HG03460 (cell line): Measurements from ENCODE around the gene POLR3H.
A peak's percentile ranks its signal among the peaks of the same experiment; 100 is the strongest.
"Not testable (repeated sequence)": the region's sequence is repeated elsewhere in the genome, so short reads cannot be mapped to it uniquely, and the experiment has no call there.

Experiments
- ATAC-seq: cut with Tn5 transposase; IDR thresholded peaks from one replicate; pipeline ENCODE4 v1.9.1; 2021; ENCODE audit not compliant: unreplicated experiment

Gene POLR3H, protein sequence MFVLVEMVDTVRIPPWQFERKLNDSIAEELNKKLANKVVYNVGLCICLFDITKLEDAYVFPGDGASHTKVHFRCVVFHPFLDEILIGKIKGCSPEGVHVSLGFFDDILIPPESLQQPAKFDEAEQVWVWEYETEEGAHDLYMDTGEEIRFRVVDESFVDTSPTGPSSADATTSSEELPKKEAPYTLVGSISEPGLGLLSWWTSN

DNA sequence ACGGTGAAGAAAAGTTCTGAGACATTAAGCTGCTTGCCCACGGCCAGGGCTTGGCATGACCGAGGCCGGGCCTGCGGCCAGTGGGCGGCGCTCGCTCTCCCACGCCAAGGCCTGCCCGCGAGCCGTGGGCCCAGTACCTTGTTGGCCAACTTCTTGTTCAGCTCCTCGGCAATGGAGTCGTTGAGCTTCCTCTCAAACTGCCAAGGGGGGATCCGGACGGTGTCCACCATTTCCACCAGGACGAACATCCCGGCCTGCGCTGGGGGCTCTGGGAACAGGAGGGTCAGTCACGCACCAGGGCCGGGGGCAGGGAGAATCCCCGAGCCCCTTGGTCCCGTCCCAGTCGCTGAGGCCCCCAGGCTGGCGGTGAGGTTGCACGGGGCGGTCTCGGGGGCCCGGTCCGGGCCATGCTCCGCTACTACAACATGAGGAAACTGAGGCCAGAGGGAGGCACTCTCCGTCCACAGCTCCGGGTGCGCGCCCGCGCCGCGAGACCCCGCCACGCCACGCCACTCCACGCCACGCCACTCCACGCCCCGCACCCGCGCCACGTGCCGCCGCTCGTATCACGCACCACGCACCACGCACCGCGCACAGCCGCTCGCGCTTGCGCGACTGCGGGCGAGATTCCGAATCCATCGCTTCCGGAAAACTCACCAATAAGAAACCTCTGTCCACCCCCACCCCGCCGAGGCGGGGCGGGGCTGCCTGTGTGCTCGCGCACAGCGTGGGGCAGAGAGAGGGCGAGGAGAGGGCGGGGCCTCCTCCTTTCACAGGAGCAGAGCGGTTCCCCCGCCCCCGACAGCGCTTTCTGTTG is at the start of gene POLR3H:
Gene POLR3H, minus strand, starts transcription at position 617 of the 817 bp plus-strand sequence. Its CDS starts 369 bp downstream, at position 248.
- ATAC-seq = peak; percentile 93

- ATAC-seq = not testable (repeated sequence)
These were observed 49.2 kb upstream of the POLR3H start for GRCh38 chr22:41593336-41593960.

DNA sequence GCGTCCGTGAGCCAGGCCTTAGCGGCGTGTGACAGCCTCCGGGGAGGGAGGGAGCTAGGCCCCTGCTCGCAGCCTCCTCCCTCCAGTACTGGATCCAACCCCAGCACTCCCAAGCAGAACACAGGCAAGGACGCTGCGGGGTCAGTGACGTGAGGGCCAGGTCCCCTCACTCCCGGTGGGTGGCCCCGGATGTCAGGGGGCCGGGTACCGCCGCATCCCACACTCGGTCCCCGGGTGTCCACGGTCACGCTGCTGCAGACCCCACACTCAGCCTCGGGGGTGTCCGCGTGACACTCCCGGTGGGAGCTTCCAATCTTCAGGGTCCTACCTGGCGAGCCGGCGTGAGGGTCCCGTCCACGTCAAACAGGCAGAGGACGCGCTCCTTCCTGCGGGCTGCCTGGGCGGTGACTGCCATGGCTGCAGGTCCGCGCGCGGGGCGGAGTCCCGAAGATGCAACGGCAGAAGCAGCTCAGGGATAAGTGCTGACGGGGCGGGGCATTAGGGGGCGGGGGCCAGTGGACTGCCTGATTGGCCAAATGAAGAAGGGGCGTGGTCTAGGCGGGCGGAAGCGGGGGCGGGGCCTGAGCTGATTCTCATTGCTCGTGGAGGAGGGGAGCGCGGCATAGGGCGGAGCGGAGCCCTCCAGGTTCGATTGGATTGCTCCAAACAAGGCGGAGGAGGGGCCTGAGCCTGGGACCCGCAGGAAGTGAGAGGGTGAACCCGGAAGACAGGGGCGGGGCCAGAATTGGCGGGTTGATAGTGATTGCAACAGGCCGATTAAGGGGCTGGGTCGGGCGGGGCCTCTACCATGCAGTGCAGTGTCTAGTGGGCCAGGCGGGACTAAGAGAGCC is 45.3 kb upstream of the POLR3H start, which contains the start of gene PMM1:
Gene PMM1, minus strand, starts transcription at position 450 of the 851 bp plus-strand sequence. Its CDS starts 35 bp downstream, at position 415.
- ATAC-seq = peak; percentile 94

GRCh38 chr22:41587347-41587723 is 43.1 kb upstream of the POLR3H start:
- ATAC-seq = no peak

DNA sequence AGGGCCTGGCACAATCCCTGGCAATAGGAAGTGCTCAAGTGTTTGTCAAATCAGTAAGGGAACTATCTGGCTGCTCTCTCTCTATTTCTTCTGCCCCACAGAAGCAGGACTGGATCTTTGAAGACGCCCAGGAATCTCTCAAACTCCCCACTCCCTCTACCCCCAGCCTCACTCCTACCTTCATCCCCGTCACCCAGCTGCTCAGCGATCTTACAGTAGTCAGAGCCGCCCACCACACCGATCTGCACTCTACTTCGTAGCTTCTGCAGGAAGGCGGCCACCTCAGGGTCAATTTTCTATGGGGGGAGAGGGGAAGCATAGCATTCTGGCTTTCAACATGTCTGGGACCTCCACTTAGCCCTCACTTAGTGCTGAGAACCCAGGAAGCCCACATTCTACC is 41.6 kb upstream of the POLR3H start:
- no peak for ATAC-seq

GRCh38 chr22:41584881-41585280 is 40.6 kb upstream of the POLR3H start:
- no peak for ATAC-seq

- no peak for ATAC-seq
These were observed 38.4 kb upstream of the POLR3H start for GRCh38 chr22:41582694-41583093.

DNA sequence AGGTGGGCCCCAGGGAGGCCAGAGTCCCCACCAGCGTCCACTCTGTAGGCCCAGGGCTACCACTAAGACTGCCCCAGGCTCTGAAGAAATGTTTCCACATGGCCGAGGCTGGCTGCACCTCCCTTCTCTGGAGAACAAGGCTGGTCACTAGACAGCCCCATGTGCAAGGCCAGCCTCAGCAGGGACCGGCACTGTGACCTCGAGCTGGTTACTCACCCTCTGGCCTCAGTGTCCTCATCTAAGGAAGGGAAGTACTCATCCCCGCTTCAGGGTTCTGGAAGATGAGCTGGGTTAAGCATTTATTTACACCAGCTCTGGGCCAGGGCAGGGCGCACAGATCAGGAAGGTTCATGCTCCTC is 35.7 kb upstream of the POLR3H start:
- ATAC-seq = no peak

- no peak for ATAC-seq
These were observed 35.2 kb upstream of the POLR3H start for GRCh38 chr22:41579297-41579996.

- ATAC-seq = no peak
These were observed 34.5 kb upstream of the POLR3H start for GRCh38 chr22:41578818-41579217.

GRCh38 chr22:41578114-41578513 is 33.8 kb upstream of the POLR3H start:
- ATAC-seq = no peak

- ATAC-seq = no peak
These were observed 32.6 kb upstream of the POLR3H start for GRCh38 chr22:41576877-41577276.

GRCh38 chr22:41575533-41575932 is 31.3 kb upstream of the POLR3H start:
- no peak for ATAC-seq

DNA sequence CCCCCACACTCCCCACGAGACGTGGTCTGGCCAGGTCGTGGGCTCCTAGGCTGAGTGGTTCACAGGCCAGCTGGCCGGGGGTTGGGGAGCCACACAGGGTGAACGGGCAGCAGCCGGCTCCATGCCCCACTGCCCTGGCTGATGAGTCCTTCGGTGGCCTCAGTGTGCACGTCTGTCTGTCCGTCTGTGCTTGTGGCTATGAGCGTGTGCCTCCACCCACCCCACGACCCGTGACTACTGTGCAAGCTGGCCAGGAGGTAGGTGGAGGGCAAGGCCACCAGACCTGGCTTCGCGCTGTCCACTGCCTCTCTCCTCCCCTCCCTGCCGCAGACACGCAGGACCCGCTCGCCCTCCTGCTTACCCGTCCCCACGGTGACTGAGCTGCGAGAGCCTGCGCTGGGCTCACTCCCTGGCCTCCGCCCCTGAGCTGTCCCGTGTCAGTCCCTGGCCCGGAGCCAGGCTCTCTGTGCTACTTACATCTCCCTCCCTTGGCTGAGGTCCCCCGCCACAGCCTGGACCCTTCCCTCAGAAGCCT is 30.6 kb upstream of the POLR3H start:
- no peak for ATAC-seq

- no peak for ATAC-seq
These were observed 29.4 kb upstream of the POLR3H start for GRCh38 chr22:41573677-41574076.

DNA sequence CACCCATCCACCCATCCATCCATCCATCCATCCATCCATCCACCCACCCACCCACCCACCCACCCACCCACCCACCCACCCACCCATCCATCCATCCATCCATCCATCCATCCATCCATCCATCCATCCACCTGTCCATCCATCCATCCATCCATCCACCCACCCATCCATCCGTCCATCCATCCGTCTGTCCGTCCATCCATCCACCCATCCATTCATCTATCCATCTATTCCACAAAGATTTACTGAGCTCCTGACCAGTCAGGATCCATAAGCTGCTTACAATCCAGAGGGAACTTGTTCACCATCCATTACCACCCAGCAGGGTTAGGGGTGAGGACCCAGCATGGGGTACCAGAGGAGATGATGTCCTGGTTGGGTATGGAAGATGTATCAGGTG is 28.0 kb upstream of the POLR3H start:
- not testable (repeated sequence) for ATAC-seq

- ATAC-seq = no peak
These were observed 27.5 kb upstream of the POLR3H start for GRCh38 chr22:41571786-41572185.

DNA sequence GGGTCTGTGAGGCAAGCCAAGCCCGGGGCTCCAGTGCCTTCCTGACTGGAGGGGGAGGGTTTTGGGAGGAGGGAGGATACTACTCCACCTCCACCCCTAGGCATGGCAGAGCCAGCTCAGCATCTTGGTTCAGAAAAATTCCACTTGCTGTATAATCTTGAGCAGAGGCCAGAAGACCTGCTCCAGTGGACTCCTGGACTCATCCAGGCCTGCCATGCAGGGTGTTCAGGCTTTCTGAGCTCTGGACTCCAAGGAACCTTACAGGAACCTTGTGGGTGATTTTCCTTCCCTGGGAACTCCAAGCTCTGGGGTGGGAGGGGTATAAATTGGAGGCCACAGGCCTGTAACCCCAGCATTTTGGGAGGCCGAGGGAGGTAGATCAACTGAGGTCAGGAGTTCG is 26.0 kb upstream of the POLR3H start:
- no peak for ATAC-seq

DNA sequence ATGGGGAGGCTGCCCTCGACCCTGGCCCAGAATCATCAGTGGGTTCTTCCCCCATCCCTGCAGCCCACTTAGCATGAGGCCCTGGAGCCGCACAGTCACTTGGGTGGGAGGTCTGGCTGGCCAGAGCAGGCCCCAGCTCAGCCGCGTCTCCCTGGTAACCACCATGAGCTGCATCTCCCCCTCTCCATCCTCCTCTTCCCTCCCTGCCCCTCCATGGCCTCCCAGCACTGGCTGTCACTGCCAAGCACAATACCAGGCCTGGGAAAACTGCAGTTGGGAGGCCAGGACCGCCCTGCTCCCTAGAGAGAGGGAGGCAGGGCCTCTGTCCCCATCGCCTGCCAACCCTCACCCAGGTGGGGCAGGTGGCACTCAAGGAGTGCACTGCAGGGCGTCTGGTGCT is 24.5 kb upstream of the POLR3H start:
- ATAC-seq = no peak

- ATAC-seq = no peak
These were observed 23.2 kb upstream of the POLR3H start for GRCh38 chr22:41567512-41567768.
